OCI-LY3 (cell line): ENCODE results near the gene KLHL21.

Experiments used
- H2AFZ ChIP-seq: fragments of 200-600, 300-600 bp; shearing (Covaris generic); 2 replicates; pipeline ENCODE4 v1.6.0; 2014; ENCODE audit warnings: antibody characterized with exemption, low read depth, low read length
- H3K27ac ChIP-seq: fragments of 200-600, 300-600 bp; sonication (generic); 2 replicates; pipeline ENCODE4 v1.5.1; 2014; ENCODE audit warnings: mild to moderate bottlenecking, low read length, moderate library complexity, mixed read lengths
- H3K27me3 ChIP-seq: fragments of 200-600, 300-600 bp; sonication (generic); 2 replicates; pipeline ENCODE4 v1.6.1; 2014; ENCODE audit warnings: low read depth, low read length, mixed read lengths
- H3K36me3 ChIP-seq: fragments of 200-600, 300-600 bp; sonication (generic); replicated peaks from 2 replicates; pipeline ENCODE3; 2014; ENCODE audit warnings: low read depth, low read length, mixed read lengths
- H3K4me1 ChIP-seq: fragments of 300-600, 200-600 bp; sonication (generic); 2 replicates; pipeline ENCODE4 v1.6.1; 2014; ENCODE audit warnings: low read length, mixed read lengths
- H3K4me2 ChIP-seq: fragments of 200-600, 300-600 bp; sonication (generic); 2 replicates; pipeline ENCODE4 v1.6.1; 2014; ENCODE audit warnings: low read length, mixed read lengths
- H3K4me3 ChIP-seq: fragments of 300-600, 200-600 bp; sonication (generic); 2 replicates; pipeline ENCODE4 v1.5.1; 2014; ENCODE audit warnings: antibody characterized with exemption, mild to moderate bottlenecking, low read length, moderate library complexity
- H3K79me2 ChIP-seq: fragments of 300-600, 200-600 bp; shearing (Covaris generic); 2 replicates; pipeline ENCODE4 v1.6.1; 2014; ENCODE audit warnings: mild to moderate bottlenecking, low read length, mixed read lengths
- H3K9ac ChIP-seq: fragments of 300-600, 200-600 bp; shearing (Covaris generic); 2 replicates; pipeline ENCODE4 v1.6.0; 2014; ENCODE audit warnings: mild to moderate bottlenecking, low read length, moderate library complexity
- H3K9me3 ChIP-seq: fragments of 200-600, 300-600 bp; shearing (Covaris generic); 2 replicates; pipeline ENCODE4 v1.6.1; 2014; ENCODE audit warnings: low read length, mixed read lengths; ENCODE audit not compliant: insufficient read depth
- H4K20me1 ChIP-seq: fragments of 200-600, 300-600 bp; sonication (generic); 2 replicates; pipeline ENCODE4 v1.6.1; 2016; ENCODE audit warnings: low read length, mixed read lengths; ENCODE audit not compliant: insufficient read depth
- EZH2phosphoT487 ChIP-seq: fragments of 200-600 bp; shearing (Covaris generic); IDR thresholded peaks from 2 replicates; pipeline ENCODE4 v1.6.1; 2018; ENCODE audit warnings: antibody characterized with exemption, mixed run types, low read depth
- TF ChIP-seq, protein P1 (sequence below): fragments of 200-600, 300-600 bp; sonication (generic); IDR thresholded peaks from 2 replicates; pipeline ENCODE4 v1.5.1; 2014; ENCODE audit warnings: antibody characterized with exemption, low read length, low read depth

Gene KLHL21

DNA sequence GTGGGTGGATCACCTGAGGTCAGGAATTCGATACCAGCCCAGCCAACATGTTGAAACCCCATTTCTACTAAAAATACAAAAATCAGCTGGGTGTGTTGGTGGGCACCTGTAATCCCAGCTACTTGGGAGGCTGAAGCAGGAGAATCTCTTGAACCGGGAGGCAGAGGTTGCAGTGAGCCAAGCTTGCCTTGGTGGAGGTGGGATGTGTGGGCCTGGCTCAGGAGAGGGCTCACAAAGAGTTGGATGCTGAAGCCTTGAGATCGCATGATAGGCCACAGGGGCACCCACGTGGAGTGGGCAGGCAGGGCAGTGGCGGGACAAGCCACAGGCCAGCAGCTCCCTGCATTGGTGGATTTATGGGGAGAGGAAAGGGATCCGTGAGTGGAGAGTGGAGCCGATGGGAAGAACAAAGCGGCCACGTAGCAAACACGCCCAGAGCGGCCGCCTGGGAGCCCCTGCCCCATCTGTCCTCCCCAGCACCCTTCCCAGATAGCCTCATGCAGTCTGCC, 26.4 kb upstream of the KLHL21 start:
- peaks cover 9% of the 10 kb centered on the region; the same call in 1 of the 2 replicates for H3K4me1 ChIP-seq
- no peaks in the 10 kb centered on the region for H3K27me3 ChIP-seq
- H3K79me2 ChIP-seq = peaks cover 25% of the 10 kb centered on the region
- H3K36me3 ChIP-seq = peaks cover 5% of the 10 kb centered on the region
- no peak overlapping the region for H3K4me2 ChIP-seq
- H3K4me3 ChIP-seq = no peak overlapping the region
- no peak overlapping the region for H2AFZ ChIP-seq
- TF ChIP-seq, protein P1, sequence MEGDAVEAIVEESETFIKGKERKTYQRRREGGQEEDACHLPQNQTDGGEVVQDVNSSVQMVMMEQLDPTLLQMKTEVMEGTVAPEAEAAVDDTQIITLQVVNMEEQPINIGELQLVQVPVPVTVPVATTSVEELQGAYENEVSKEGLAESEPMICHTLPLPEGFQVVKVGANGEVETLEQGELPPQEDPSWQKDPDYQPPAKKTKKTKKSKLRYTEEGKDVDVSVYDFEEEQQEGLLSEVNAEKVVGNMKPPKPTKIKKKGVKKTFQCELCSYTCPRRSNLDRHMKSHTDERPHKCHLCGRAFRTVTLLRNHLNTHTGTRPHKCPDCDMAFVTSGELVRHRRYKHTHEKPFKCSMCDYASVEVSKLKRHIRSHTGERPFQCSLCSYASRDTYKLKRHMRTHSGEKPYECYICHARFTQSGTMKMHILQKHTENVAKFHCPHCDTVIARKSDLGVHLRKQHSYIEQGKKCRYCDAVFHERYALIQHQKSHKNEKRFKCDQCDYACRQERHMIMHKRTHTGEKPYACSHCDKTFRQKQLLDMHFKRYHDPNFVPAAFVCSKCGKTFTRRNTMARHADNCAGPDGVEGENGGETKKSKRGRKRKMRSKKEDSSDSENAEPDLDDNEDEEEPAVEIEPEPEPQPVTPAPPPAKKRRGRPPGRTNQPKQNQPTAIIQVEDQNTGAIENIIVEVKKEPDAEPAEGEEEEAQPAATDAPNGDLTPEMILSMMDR = no peak
- no peak for TF ChIP-seq EZH2phosphoT487
- H3K9me3 ChIP-seq = no peaks in the 10 kb centered on the region
- H3K9ac ChIP-seq = no peak overlapping the region
- no peaks in the 10 kb centered on the region for H4K20me1 ChIP-seq
- H3K27ac ChIP-seq = no peak overlapping the region

DNA sequence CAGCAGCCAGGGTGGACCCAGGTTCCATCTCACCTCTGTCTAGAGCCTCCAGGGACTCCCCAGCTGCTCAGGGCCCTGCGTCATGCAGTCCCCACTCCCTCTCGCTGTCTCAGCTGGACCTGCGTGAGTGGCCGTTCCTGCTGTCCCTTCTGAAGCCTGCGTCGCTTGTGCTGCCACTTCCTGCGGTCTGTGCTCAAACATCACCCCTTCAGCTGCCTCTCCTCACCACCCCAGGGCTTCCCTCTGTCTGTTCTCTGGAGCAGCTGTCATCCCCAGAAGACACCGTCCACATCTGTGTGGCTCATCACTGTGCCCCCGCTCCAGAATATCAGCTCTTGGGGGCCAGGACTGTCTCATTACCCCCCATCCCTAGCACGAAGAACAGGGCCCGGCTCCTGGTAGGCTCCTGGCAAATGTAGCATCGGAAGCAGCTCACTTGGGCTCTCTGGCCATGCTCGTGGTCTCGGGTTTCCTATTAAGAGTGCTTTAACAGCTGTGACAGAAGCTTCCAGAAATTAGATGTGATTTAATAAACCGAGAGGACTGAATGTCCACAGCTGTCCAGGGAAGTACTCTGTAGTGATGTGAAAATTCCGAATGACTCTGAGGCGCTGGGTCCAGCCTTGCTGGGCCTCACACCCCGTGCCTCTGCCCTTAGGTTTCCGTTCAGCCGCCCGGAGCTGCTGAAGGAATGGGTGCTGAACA, 25.3 kb upstream of the KLHL21 start:
- peaks cover 25% of the 10 kb centered on the region for H3K79me2 ChIP-seq
- H3K4me2 ChIP-seq = no peak overlapping the region
- H3K36me3 ChIP-seq = peaks cover 7% of the 10 kb centered on the region
- H4K20me1 ChIP-seq = no peaks in the 10 kb centered on the region
- no peak overlapping the region for H3K27ac ChIP-seq
- H3K4me1 ChIP-seq = peaks cover 9% of the 10 kb centered on the region; the same call in 1 of the 2 replicates
- no peak overlapping the region for H3K4me3 ChIP-seq
- H3K27me3 ChIP-seq = no peaks in the 10 kb centered on the region
- TF ChIP-seq EZH2phosphoT487 = no peak
- TF ChIP-seq, protein P1 = no peak
- no peak overlapping the region for H3K9ac ChIP-seq
- H2AFZ ChIP-seq = no peak overlapping the region
- H3K9me3 ChIP-seq = no peaks in the 10 kb centered on the region

DNA sequence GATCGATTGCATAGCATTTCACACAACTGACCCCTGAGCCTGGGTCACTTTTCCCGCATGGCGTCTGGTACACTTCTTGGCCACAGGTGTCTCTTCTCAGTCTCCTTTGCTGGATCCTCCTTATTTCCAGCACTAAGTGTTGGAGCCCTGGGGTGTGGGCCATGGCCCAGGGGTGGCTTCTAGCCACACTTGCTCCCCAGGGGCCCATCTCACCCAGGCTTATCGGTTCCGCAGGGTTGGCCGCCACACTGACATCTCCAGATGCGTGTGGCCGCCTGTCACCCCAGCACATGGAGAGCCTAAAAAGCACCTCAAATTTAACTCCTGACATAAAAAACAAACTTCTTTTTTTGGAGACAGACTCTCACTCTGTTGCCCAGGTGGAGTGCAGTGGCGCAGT, 24.4 kb upstream of the KLHL21 start:
- peaks cover 9% of the 10 kb centered on the region; the same call in 1 of the 2 replicates for H3K4me1 ChIP-seq
- no peak for TF ChIP-seq EZH2phosphoT487
- TF ChIP-seq, protein P1 = no peak
- H3K27ac ChIP-seq = no peak overlapping the region
- no peak overlapping the region for H2AFZ ChIP-seq
- H3K36me3 ChIP-seq = peaks cover 7% of the 10 kb centered on the region
- H3K27me3 ChIP-seq = no peaks in the 10 kb centered on the region
- no peak overlapping the region for H3K4me2 ChIP-seq
- H3K79me2 ChIP-seq = peaks cover 25% of the 10 kb centered on the region
- no peaks in the 10 kb centered on the region for H3K9me3 ChIP-seq
- H4K20me1 ChIP-seq = peaks cover 2% of the 10 kb centered on the region; the same call in 1 of the 2 replicates
- H3K4me3 ChIP-seq = no peak overlapping the region
- no peak overlapping the region for H3K9ac ChIP-seq

DNA sequence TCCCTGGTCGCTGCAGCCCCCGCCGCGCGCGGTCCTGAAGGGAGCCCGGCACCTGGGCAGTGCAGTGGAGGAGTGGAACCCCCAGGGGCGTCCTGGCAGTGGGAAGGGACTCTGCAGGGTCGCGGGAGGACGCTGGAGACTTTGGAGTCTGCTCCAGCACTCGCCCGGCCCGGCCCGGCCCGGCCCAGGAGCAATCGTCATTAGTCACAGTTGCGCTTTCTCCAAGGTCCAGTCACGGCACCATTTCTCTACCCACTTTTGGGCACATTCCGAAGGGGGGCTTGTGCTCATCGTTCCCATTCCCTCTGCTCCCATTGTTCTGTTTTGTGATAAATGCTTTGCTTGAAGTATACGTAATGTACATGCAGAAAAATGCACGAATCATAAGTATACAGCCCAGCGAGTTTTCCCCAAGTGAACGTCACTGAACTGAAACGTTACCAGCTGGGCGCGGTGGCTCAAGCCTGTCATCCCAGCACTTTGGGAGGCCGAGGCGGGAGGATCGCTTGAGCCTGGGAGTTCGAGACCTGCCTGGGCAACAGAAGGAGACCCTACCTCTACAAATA, 23.0 kb upstream of the KLHL21 start:
- H3K4me1 ChIP-seq = peaks cover 9% of the 10 kb centered on the region; the same call in 1 of the 2 replicates
- H3K36me3 ChIP-seq = peaks cover 14% of the 10 kb centered on the region
- H3K4me3 ChIP-seq = peak overlapping the region; percentile 93
- H4K20me1 ChIP-seq = peaks cover 4% of the 10 kb centered on the region; the same call in 1 of the 2 replicates
- TF ChIP-seq, protein P1 = no peak
- H3K9ac ChIP-seq = peak overlapping the region; percentile 69
- no peak overlapping the region; the same call in 1 of the 2 replicates for H2AFZ ChIP-seq
- peak overlapping the region; percentile 86 for H3K4me2 ChIP-seq
- H3K27me3 ChIP-seq = no peaks in the 10 kb centered on the region
- H3K9me3 ChIP-seq = no peaks in the 10 kb centered on the region
- H3K27ac ChIP-seq = no peak overlapping the region
- peaks cover 25% of the 10 kb centered on the region for H3K79me2 ChIP-seq
